Measurements from ENCODE around the gene ENHO. TPM values are rescaled to one million over a fixed set of nuclear protein-coding genes. Genes with fewer than 3 reads are reported as not detected.
A peak's percentile ranks its signal among the peaks of the same experiment; 100 is the strongest.

Gene ENHO
- total and polyA plus RNA-seq, 2 experiments from 2014 or later: 7.6 to 8.7 TPM

DNA sequence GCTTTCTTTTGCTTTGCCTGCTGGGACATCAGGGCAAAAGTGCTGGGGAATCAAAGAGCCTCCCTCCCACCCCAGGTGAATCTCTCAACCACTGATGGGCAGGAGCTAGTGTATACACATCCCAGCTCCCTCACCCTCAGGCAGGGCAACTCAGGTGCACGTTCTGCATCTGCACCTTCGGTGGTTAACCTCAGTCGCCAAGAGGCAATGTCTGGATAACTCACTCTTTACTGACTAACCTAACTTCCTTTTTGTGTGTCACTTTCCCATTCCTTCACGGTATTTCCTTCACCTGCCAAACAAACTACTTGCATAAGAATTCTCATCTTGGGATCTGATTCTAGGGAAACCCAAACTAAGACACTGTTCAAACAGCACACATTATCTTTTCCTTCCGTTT is 40.5 kb upstream of the ENHO start:
- peaks cover 43% of the 10 kb centered on the region for H3K4me1 ChIP-seq (ENCODE audit: low read depth)

DNA sequence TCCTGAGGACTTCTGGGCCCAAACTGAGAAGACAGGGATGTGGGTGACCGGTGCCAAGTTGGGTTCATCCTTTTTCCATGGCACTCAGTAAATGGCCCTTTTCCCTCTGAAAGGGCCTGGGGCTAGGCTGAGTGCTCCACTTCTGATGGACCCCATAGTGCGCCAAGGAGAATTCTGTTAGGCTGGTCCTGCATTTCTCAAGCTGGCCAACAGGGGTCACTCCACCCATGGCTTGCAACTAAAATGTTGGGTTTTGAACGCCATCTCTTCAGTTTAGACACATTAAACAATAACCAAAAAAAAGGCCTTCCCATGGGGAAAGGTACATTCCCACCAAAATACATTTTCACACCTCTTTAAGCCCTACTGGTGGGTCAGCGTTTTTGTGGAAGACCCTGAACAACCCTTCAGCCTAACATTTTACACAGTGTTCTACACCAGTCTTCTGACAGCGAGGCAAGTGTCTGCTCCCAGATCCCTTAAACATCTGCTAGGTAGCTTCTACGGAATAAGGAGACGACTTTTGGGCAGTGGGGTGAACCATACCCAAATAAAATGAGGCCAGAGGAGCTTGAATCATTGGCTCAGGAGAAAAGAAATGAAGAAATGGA is 39.5 kb upstream of the ENHO start:
- no peaks in the 10 kb centered on the region for H3K36me3 ChIP-seq
- no peaks in the 10 kb centered on the region for H3K27me3 ChIP-seq
- TF ChIP-seq CTCF (IDR thresholded peaks at IDR 0.05; ENCODE audit: low read depth, low read length): peak; percentile 54
- no peak for DNase-seq (ENCODE audit: low read depth in 1 of 2, low spot score in 1 of 2)
- H3K4me1 ChIP-seq (ENCODE audit: low read depth): peaks cover 53% of the 10 kb centered on the region
- no peak overlapping the region for H3K4me3 ChIP-seq
- no peak overlapping the region for H3K27ac ChIP-seq
- H3K9me3 ChIP-seq (ENCODE audit: low read depth): no peaks in the 10 kb centered on the region

More for the DNA sequence above, 40.5 kb upstream of the ENHO start:
- DNase-seq (ENCODE audit: low read depth in 1 of 2, low spot score in 1 of 2): no peak
- Histone ChIP-seq H3K9me3 (ENCODE audit: low read depth) (no peaks in the 10 kb centered on the region), H3K27me3 (no peaks in the 10 kb centered on the region), H3K27ac (no peak overlapping the region), H3K4me3 (no peak overlapping the region), H3K36me3 (no peaks in the 10 kb centered on the region)
- TF ChIP-seq CTCF (IDR thresholded peaks at IDR 0.05; ENCODE audit: low read depth, low read length): no peak

DNA sequence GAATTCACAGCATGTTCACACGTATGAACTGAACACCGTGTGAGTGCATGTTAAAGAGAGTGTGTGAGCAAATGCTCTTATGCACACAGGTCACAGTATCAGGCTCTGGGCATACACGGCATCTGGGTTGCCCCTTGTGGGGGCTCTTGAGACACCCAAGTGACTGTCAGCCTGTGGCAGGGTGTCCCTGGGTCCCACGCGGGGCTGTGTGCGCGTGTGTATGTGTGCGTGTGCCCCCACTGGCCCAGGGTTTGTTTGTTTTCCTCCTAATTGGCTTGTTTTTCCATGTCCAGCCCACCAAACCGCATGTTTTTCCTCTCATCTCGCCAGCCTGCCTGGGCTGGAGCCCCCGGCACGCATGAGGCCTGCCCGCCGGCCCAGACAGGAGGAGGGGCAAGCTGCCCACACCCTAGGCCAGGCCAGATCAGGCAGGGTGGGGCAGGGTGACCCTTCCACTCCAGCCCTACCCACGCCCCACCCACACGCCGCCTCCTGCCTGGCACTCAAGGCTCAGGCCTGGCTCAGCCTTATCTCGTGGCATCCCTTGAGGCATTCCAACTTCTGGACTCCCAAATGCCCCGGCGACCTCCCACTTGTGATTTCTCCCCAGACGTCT is 37.9 kb upstream of the ENHO start:
- no peak overlapping the region for H3K4me3 ChIP-seq
- no peaks in the 10 kb centered on the region for H3K36me3 ChIP-seq
- H3K27ac ChIP-seq: peak overlapping the region; percentile 81
- no peaks in the 10 kb centered on the region for H3K9me3 ChIP-seq (ENCODE audit: low read depth)
- no peak for TF ChIP-seq CTCF (IDR thresholded peaks at IDR 0.05; ENCODE audit: low read depth, low read length)
- no peak for DNase-seq (ENCODE audit: low read depth in 1 of 2, low spot score in 1 of 2)
- no peaks in the 10 kb centered on the region for H3K27me3 ChIP-seq
- peaks cover 49% of the 10 kb centered on the region for H3K4me1 ChIP-seq (ENCODE audit: low read depth)

GRCh38 chr9:34559624-34560455 is 37.0 kb upstream of the ENHO start:
- peak overlapping the region; percentile 81 for H3K27ac ChIP-seq
- H3K4me3 ChIP-seq: no peak overlapping the region
- no peaks in the 10 kb centered on the region for H3K27me3 ChIP-seq
- no peaks in the 10 kb centered on the region for H3K36me3 ChIP-seq
- DNase-seq (ENCODE audit: low read depth in 1 of 2, low spot score in 1 of 2): peak in 1 of 2 donors; percentile 84
- TF ChIP-seq CTCF (IDR thresholded peaks at IDR 0.05; ENCODE audit: low read depth, low read length): no peak
- H3K9me3 ChIP-seq (ENCODE audit: low read depth): no peaks in the 10 kb centered on the region
- peaks cover 48% of the 10 kb centered on the region for H3K4me1 ChIP-seq (ENCODE audit: low read depth)

GRCh38 chr9:34558919-34559623 is 36.3 kb upstream of the ENHO start:
- Histone ChIP-seq H3K36me3 (no peaks in the 10 kb centered on the region), H3K9me3 (ENCODE audit: low read depth) (no peaks in the 10 kb centered on the region), H3K4me1 (ENCODE audit: low read depth) (peaks cover 55% of the 10 kb centered on the region), H3K4me3 (no peak overlapping the region), H3K27me3 (no peaks in the 10 kb centered on the region), H3K27ac (peak overlapping the region; percentile 81)
- DNase-seq (ENCODE audit: low read depth in 1 of 2, low spot score in 1 of 2): no peak
- no peak for TF ChIP-seq CTCF (IDR thresholded peaks at IDR 0.05; ENCODE audit: low read depth, low read length)
